Measurements from ENCODE around the gene C2orf15. TPM values are rescaled to one million over a fixed set of nuclear protein-coding genes. Genes with fewer than 3 reads are reported as not detected.
A peak's percentile ranks its signal among the peaks of the same experiment; 100 is the strongest.

C2orf15 gene
- total RNA-seq = 0.59 TPM in 1 of 2 replicates, not detected in the other

- peak within 1 kb of the TSS; percentile 98 for H3K4me2 ChIP-seq (ENCODE audit: insufficient read depth, low read length)
- peak; percentile 96 for DNase-seq (ENCODE audit: insufficient read length, low spot score, missing footprints)
- TF ChIP-seq CTCF (IDR thresholded peaks at IDR 0.05; ENCODE audit: extremely low read depth, low read depth, low read length) = no peak
- H2AFZ ChIP-seq (ENCODE audit: low read length) = peak within 1 kb of the TSS; percentile 88
- H4K20me1 ChIP-seq (ENCODE audit: insufficient read depth, low read length) = no peaks in the 10 kb centered on the region
- H3K4me1 ChIP-seq (ENCODE audit: insufficient read depth, low read length) = peaks cover 10% of the 10 kb centered on the region
- no peaks in the 10 kb centered on the region for H3K36me3 ChIP-seq (ENCODE audit: insufficient read depth, low read length)
- H3K27me3 ChIP-seq (ENCODE audit: insufficient read depth, low read length) = peaks cover 14% of the 10 kb centered on the region
- H3K79me2 ChIP-seq (ENCODE audit: insufficient read depth, low read length) = no peaks in the 10 kb centered on the region
- no peaks in the 10 kb centered on the region for H3K9me3 ChIP-seq (ENCODE audit: low read depth, low read length)
- H3K4me3 ChIP-seq (ENCODE audit: insufficient read depth, low read length) = peak within 1 kb of the TSS; percentile 89
- no peak within 1 kb of the TSS for H3K27ac ChIP-seq (ENCODE audit: low read depth, low read length)
Observed at GRCh38 chr2:99141110-99142108, at the start of gene C2orf15. C2orf15 (plus strand) TSS chr2:99141707; CDS start chr2:99150559, 8,852 bp downstream.

- Histone ChIP-seq H2AFZ (ENCODE audit: low read length) (no peak overlapping the region), H3K27ac (ENCODE audit: low read depth, low read length) (no peak overlapping the region), H4K20me1 (ENCODE audit: insufficient read depth, low read length) (no peaks in the 10 kb centered on the region), H3K27me3 (ENCODE audit: insufficient read depth, low read length) (no peaks in the 10 kb centered on the region), H3K4me1 (ENCODE audit: insufficient read depth, low read length) (no peaks in the 10 kb centered on the region), H3K4me2 (ENCODE audit: insufficient read depth, low read length) (no peak overlapping the region), H3K9me3 (ENCODE audit: low read depth, low read length) (no peaks in the 10 kb centered on the region), H3K79me2 (ENCODE audit: insufficient read depth, low read length) (no peaks in the 10 kb centered on the region), H3K4me3 (ENCODE audit: insufficient read depth, low read length) (no peak overlapping the region), H3K36me3 (ENCODE audit: insufficient read depth, low read length) (no peaks in the 10 kb centered on the region)
- DNase-seq (ENCODE audit: insufficient read length, low spot score, missing footprints) = no peak
- no peak for TF ChIP-seq CTCF (IDR thresholded peaks at IDR 0.05; ENCODE audit: extremely low read depth, low read depth, low read length)
Observed at GRCh38 chr2:99096728-99097127, 44.8 kb upstream of the C2orf15 start.

GRCh38 chr2:99101697-99102096, 39.8 kb upstream of the C2orf15 start:
- Histone ChIP-seq H3K4me2 (ENCODE audit: insufficient read depth, low read length) (peak overlapping the region; percentile 5), H3K4me1 (ENCODE audit: insufficient read depth, low read length) (no peaks in the 10 kb centered on the region), H3K27me3 (ENCODE audit: insufficient read depth, low read length) (no peaks in the 10 kb centered on the region), H3K9me3 (ENCODE audit: low read depth, low read length) (no peaks in the 10 kb centered on the region), H3K27ac (ENCODE audit: low read depth, low read length) (no peak overlapping the region), H2AFZ (ENCODE audit: low read length) (peak overlapping the region; percentile 7), H3K4me3 (ENCODE audit: insufficient read depth, low read length) (no peak overlapping the region), H3K36me3 (ENCODE audit: insufficient read depth, low read length) (no peaks in the 10 kb centered on the region), H3K79me2 (ENCODE audit: insufficient read depth, low read length) (no peaks in the 10 kb centered on the region), H4K20me1 (ENCODE audit: insufficient read depth, low read length) (no peaks in the 10 kb centered on the region)
- DNase-seq (ENCODE audit: insufficient read length, low spot score, missing footprints) = peak; percentile 46
- TF ChIP-seq CTCF (IDR thresholded peaks at IDR 0.05; ENCODE audit: extremely low read depth, low read depth, low read length) = no peak

- Histone ChIP-seq H4K20me1 (ENCODE audit: insufficient read depth, low read length) (no peaks in the 10 kb centered on the region), H3K27me3 (ENCODE audit: insufficient read depth, low read length) (no peaks in the 10 kb centered on the region), H3K4me3 (ENCODE audit: insufficient read depth, low read length) (no peak overlapping the region), H3K4me1 (ENCODE audit: insufficient read depth, low read length) (no peaks in the 10 kb centered on the region), H2AFZ (ENCODE audit: low read length) (no peak overlapping the region), H3K36me3 (ENCODE audit: insufficient read depth, low read length) (no peaks in the 10 kb centered on the region), H3K9me3 (ENCODE audit: low read depth, low read length) (no peaks in the 10 kb centered on the region), H3K79me2 (ENCODE audit: insufficient read depth, low read length) (no peaks in the 10 kb centered on the region), H3K4me2 (ENCODE audit: insufficient read depth, low read length) (no peak overlapping the region), H3K27ac (ENCODE audit: low read depth, low read length) (no peak overlapping the region)
- no peak for DNase-seq (ENCODE audit: insufficient read length, low spot score, missing footprints)
- no peak for TF ChIP-seq CTCF (IDR thresholded peaks at IDR 0.05; ENCODE audit: extremely low read depth, low read depth, low read length)
Observed at GRCh38 chr2:99104006-99104405, 37.5 kb upstream of the C2orf15 start.
